ENCODE measurements around the gene ZNF506. TPM values are rescaled to one million over a fixed set of nuclear protein-coding genes. Genes with fewer than 3 reads are reported as not detected.
A peak's percentile ranks its signal among the peaks of the same experiment; 100 is the strongest.
"Not testable (repeated sequence)": the region's sequence is repeated elsewhere in the genome, so short reads cannot be mapped to it uniquely, and the experiment has no call there.

Gene ZNF506
- total RNA-seq, 1 donor from 2014 or later, result 8.1 TPM

GRCh38 chr19:19823916-19824315, 2.4 kb upstream of the ZNF506 start:
- Mint-ChIP-seq H3K27me3 (ENCODE audit: low read depth) (no peaks in the 10 kb centered on the region), H3K4me3 (ENCODE audit: unreplicated experiment) (no peak overlapping the region), H3K4me1 (ENCODE audit: low read depth) (peaks cover 6% of the 10 kb centered on the region), H3K27ac (ENCODE audit: unreplicated experiment) (no peak overlapping the region), H3K36me3 (ENCODE audit: low read depth) (peaks cover 42% of the 10 kb centered on the region), H3K9me3 (ENCODE audit: low read depth) (peaks cover 56% of the 10 kb centered on the region)
- DNase-seq (ENCODE audit: low spot score), result no peak
- no peak for TF ChIP-seq CTCF (IDR thresholded peaks at IDR 0.05)

DNA sequence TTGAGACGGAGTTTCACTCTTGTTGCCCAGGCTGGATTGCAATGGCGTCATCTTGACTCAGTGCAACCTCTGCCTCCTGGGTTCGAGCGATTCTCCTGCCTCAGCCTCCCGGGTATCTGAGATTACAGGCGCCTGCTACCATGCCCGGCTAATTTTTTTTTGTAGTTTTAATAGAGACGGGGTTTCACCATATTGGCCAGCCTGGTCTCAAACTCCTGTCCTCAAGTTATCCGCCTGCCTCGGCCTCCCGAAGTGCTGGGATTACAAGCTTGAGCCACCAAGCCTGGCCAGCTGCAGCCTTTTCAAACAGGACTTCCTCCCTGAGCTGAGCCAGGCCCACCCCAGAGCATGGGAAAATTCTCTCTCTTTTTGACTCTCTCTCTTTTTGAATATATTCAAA, 426 bp upstream of the ZNF506 start:
- Mint-ChIP-seq H3K27ac (ENCODE audit: unreplicated experiment) (peak overlapping the region; percentile 90), H3K9me3 (ENCODE audit: low read depth) (peaks cover 52% of the 10 kb centered on the region), H3K36me3 (ENCODE audit: low read depth) (peaks cover 46% of the 10 kb centered on the region), H3K4me3 (ENCODE audit: unreplicated experiment) (peak overlapping the region; percentile 59)
- not testable (repeated sequence) for DNase-seq (ENCODE audit: low spot score); H3K27me3 Mint-ChIP-seq (ENCODE audit: low read depth); H3K4me1 Mint-ChIP-seq (ENCODE audit: low read depth)

GRCh38 chr19:19820774-19821320, 703 bp downstream of the ZNF506 start:
- Mint-ChIP-seq H3K36me3 (ENCODE audit: low read depth) (peaks cover 40% of the 10 kb centered on the region), H3K27me3 (ENCODE audit: low read depth) (no peaks in the 10 kb centered on the region), H3K4me3 (ENCODE audit: unreplicated experiment) (peak overlapping the region; percentile 90), H3K9me3 (ENCODE audit: low read depth) (peaks cover 43% of the 10 kb centered on the region), H3K4me1 (ENCODE audit: low read depth) (peaks cover 6% of the 10 kb centered on the region), H3K27ac (ENCODE audit: unreplicated experiment) (peak overlapping the region; percentile 99)
- TF ChIP-seq CTCF (IDR thresholded peaks at IDR 0.05), result no peak
- DNase-seq (ENCODE audit: low spot score), result no peak

DNA sequence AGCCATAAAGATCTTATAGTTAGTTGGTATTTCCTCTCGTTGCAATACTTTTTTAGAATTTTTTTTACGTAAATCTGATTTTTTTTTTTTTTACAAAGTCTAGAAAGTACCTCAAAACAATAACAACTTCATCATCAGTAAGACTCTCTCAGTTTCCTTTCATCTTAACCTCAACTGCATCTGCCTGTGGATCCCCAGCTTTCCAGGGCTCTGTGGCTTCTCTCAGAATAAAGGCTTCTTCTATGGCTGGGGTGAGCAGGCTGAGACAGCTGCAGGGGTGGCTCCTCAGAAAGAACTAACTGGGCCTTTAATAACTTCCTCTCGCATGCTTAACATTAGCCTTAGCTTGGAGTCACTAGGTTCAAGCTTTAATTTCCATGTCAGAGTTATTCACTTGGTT, 4.2 kb downstream of the ZNF506 start:
- no peak overlapping the region for H3K27ac Mint-ChIP-seq (ENCODE audit: unreplicated experiment)
- peaks cover 47% of the 10 kb centered on the region for H3K36me3 Mint-ChIP-seq (ENCODE audit: low read depth)
- H3K27me3 Mint-ChIP-seq (ENCODE audit: low read depth), result no peaks in the 10 kb centered on the region
- no peak overlapping the region for H3K4me3 Mint-ChIP-seq (ENCODE audit: unreplicated experiment)
- no peak for DNase-seq (ENCODE audit: low spot score)
- H3K9me3 Mint-ChIP-seq (ENCODE audit: low read depth), result peaks cover 29% of the 10 kb centered on the region
- peaks cover 6% of the 10 kb centered on the region for H3K4me1 Mint-ChIP-seq (ENCODE audit: low read depth)
- TF ChIP-seq CTCF (IDR thresholded peaks at IDR 0.05), result no peak

DNA sequence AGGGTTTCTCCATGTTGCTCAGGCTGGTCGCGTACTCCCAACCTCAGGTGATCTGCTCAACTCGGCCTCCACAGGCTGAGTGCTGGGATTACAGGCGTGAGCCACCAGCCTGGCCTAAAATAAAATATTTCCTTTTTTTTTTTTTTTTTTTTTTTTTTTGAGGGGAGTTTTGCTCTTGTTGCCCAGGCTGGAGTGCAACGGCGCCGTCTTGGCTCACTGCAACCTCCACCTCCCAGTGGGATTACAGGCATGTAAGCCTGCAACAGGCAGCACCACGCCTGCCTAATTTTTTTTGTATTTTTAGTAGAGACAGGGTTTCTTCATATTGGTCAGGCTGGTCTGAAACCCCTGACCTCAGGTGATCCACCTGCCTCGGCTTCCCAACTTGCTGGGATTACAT, 4.9 kb downstream of the ZNF506 start:
- Mint-ChIP-seq H3K4me3 (ENCODE audit: unreplicated experiment) (no peak overlapping the region), H3K36me3 (ENCODE audit: low read depth) (peaks cover 51% of the 10 kb centered on the region), H3K27me3 (ENCODE audit: low read depth) (no peaks in the 10 kb centered on the region), H3K4me1 (ENCODE audit: low read depth) (peaks cover 6% of the 10 kb centered on the region), H3K27ac (ENCODE audit: unreplicated experiment) (no peak overlapping the region), H3K9me3 (ENCODE audit: low read depth) (peaks cover 36% of the 10 kb centered on the region)
- no peak for DNase-seq (ENCODE audit: low spot score)
- no peak for TF ChIP-seq CTCF (IDR thresholded peaks at IDR 0.05)

DNA sequence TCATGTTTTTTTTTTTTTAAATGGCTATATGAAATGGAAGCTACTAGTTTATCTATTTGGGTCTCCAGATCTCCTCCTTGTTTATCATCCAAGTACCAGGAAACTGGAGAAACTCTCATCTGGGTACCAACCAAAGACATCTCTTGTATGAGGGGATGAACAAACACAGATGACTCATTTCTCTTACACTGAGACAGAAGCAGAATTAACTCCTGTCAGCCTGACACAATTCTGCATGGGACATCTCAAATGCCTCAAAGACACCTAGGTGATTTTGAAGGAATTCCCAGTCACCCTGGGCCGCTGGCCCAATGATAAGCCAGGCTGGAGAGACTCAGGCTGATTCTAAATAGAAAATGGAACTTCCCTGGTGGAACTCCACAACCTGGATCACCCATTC, 9.6 kb downstream of the ZNF506 start:
- H3K27me3 Mint-ChIP-seq (ENCODE audit: low read depth); H3K4me1 Mint-ChIP-seq (ENCODE audit: low read depth); H3K4me3 Mint-ChIP-seq (ENCODE audit: unreplicated experiment); H3K27ac Mint-ChIP-seq (ENCODE audit: unreplicated experiment); DNase-seq (ENCODE audit: low spot score): not testable (repeated sequence)
- peaks cover 33% of the 10 kb centered on the region for H3K9me3 Mint-ChIP-seq (ENCODE audit: low read depth)
- H3K36me3 Mint-ChIP-seq (ENCODE audit: low read depth), result peaks cover 25% of the 10 kb centered on the region
